SK-N-SH treated with all-trans-retinoic acid at 6 μM for 48 hours (cell line): ENCODE measurements around the gene IFT122.

Source experiments
- ATAC-seq: fragments of 200-7000 bp; cut with Tn5 transposase; 3 replicates; pipeline ENCODE4 v1.9.1; 2020; ENCODE audit warnings: mild to moderate bottlenecking, moderate library complexity
- BACH2 ChIP-seq: fragments of 250-450 bp; sonication (Bioruptor Pico); IDR thresholded peaks from 2 replicates; pipeline ENCODE4 v1.9.0; 2021; ENCODE audit warnings: mild to moderate bottlenecking, borderline replicate concordance
- CSDC2 ChIP-seq: fragments of 250-450 bp; sonication (Bioruptor Pico); IDR thresholded peaks from 2 replicates; pipeline ENCODE4 v1.5.0; 2020; ENCODE audit warnings: mild to moderate bottlenecking, moderate library complexity
- CSRNP3 ChIP-seq: fragments of 250-450 bp; sonication (Bioruptor Pico); IDR thresholded peaks from 2 replicates; pipeline ENCODE4 v1.5.1; 2021; ENCODE audit warnings: mild to moderate bottlenecking, moderate library complexity
- ESRRG ChIP-seq: fragments of 250-450 bp; sonication (Bioruptor Pico); IDR thresholded peaks from 2 replicates; pipeline ENCODE4 v1.6.1; 2021; ENCODE audit warnings: mild to moderate bottlenecking
- GLIS3 ChIP-seq: fragments of 250-450 bp; sonication (Bioruptor Pico); IDR thresholded peaks from 2 replicates; pipeline ENCODE4 v1.5.0; 2020; ENCODE audit warnings: mild to moderate bottlenecking, moderate library complexity
- ISL1 ChIP-seq: fragments of 250-450 bp; sonication (Bioruptor Pico); IDR thresholded peaks from 2 replicates; pipeline ENCODE4 v2.1.2; 2022; ENCODE audit warnings: mild to moderate bottlenecking, moderate library complexity
- OSR1 ChIP-seq: fragments of 250-450 bp; sonication (Bioruptor Pico); IDR thresholded peaks from 2 replicates; pipeline ENCODE4 v1.8.0; 2022; ENCODE audit warnings: moderate library complexity, mild to moderate bottlenecking, inconsistent platforms
- PPARA ChIP-seq: fragments of 250-450 bp; sonication (Bioruptor Pico); IDR thresholded peaks from 2 replicates; pipeline ENCODE4 v1.5.0; 2020; ENCODE audit warnings: mild to moderate bottlenecking, borderline replicate concordance
- RARB ChIP-seq: fragments of 250-450 bp; sonication (Bioruptor Pico); IDR thresholded peaks from 2 replicates; pipeline ENCODE4 v1.8.0; 2021; ENCODE audit warnings: mild to moderate bottlenecking, moderate library complexity
- TSHZ2 ChIP-seq: fragments of 250-450 bp; sonication (Bioruptor Pico); IDR thresholded peaks from 2 replicates; pipeline ENCODE4 v1.5.0; 2020; ENCODE audit warnings: mild to moderate bottlenecking, moderate library complexity
- ZC3H10 ChIP-seq: fragments of 250-450 bp; sonication (Bioruptor Pico); IDR thresholded peaks from 2 replicates; pipeline ENCODE4 v1.5.1; 2021; ENCODE audit warnings: mild to moderate bottlenecking, moderate library complexity
- ZFP3 ChIP-seq: fragments of 250-450 bp; sonication (Bioruptor Pico); IDR thresholded peaks from 2 replicates; pipeline ENCODE4 v1.5.0; 2020; ENCODE audit warnings: mild to moderate bottlenecking, moderate library complexity
- ZFP30 ChIP-seq: fragments of 450-650 bp; formaldehyde crosslinking; IDR thresholded peaks from 2 replicates; pipeline ENCODE4 v1.5.0; 2022; ENCODE audit warnings: mild to moderate bottlenecking, moderate library complexity
- ZNF8 ChIP-seq: fragments of 450-650 bp; formaldehyde crosslinking; IDR thresholded peaks from 2 replicates; pipeline ENCODE4 v1.5.0; 2020; ENCODE audit warnings: mild to moderate bottlenecking, moderate library complexity
- TF ChIP-seq, protein P1 (sequence below): fragments of 250-450 bp; sonication (Bioruptor Pico); IDR thresholded peaks from 2 replicates; pipeline ENCODE4 v1.8.0; 2021; ENCODE audit warnings: low read depth, mild to moderate bottlenecking, moderate library complexity, borderline replicate concordance
- TF ChIP-seq, protein P2 (sequence below): fragments of 250-450 bp; sonication (Bioruptor Pico); IDR thresholded peaks from 2 replicates; pipeline ENCODE4 v1.8.0; 2020; ENCODE audit warnings: mild to moderate bottlenecking, moderate library complexity, borderline replicate concordance

Gene IFT122

GRCh38 chr3:129446926-129447325 lies 6.9 kb downstream of the IFT122 start:
- TF ChIP-seq ZFP3 (CRISPR knock-in tag), result no peak
- no peak for TF ChIP-seq ZFP30 (CRISPR knock-in tag)
- no peak for TF ChIP-seq OSR1 (CRISPR knock-in tag)
- TF ChIP-seq CSRNP3 (CRISPR knock-in tag), result no peak
- no peak for TF ChIP-seq PPARA (CRISPR knock-in tag)
- no peak for TF ChIP-seq RARB
- ATAC-seq, result no peak

- no peak for ATAC-seq
- no peak for TF ChIP-seq PPARA (CRISPR knock-in tag)
- TF ChIP-seq BACH2, result no peak
- TF ChIP-seq ZFP3 (CRISPR knock-in tag), result no peak
- TF ChIP-seq CSDC2, result no peak
- no peak for TF ChIP-seq ISL1
- no peak for TF ChIP-seq ZC3H10
- no peak for TF ChIP-seq CSRNP3 (CRISPR knock-in tag)
- TF ChIP-seq ZNF8, result no peak
- TF ChIP-seq, protein P1, sequence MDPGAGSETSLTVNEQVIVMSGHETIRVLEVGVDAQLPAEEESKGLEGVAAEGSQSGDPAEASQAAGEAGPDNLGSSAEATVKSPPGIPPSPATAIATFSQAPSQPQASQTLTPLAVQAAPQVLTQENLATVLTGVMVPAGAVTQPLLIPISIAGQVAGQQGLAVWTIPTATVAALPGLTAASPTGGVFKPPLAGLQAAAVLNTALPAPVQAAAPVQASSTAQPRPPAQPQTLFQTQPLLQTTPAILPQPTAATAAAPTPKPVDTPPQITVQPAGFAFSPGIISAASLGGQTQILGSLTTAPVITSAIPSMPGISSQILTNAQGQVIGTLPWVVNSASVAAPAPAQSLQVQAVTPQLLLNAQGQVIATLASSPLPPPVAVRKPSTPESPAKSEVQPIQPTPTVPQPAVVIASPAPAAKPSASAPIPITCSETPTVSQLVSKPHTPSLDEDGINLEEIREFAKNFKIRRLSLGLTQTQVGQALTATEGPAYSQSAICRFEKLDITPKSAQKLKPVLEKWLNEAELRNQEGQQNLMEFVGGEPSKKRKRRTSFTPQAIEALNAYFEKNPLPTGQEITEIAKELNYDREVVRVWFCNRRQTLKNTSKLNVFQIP, result no peak
- TF ChIP-seq ESRRG, result no peak
These were observed 8.3 kb downstream of the IFT122 start for GRCh38 chr3:129448186-129448895.

GRCh38 chr3:129449279-129450115 lies 9.5 kb downstream of the IFT122 start:
- TF ChIP-seq GLIS3 (CRISPR knock-in tag), result no peak
- no peak for ATAC-seq

DNA sequence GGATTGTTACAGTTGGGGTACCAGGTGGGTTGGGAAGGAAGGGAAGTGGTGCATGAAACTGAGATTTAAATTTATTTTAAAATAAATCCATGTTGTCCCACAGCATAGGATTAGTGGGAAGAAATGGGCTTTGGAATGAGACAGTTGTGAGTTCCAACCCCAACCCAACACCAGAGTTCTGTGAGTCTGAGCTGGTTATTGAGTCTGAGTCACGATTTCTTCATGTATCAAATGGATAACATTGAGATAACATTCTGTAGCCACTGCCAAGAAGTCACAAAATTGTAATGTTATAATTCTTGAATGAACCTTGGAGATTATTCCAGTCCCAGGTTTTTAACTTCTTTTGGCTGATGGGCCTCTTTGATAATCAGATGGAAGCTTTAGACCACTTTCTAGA lies 13.7 kb downstream of the IFT122 start:
- ATAC-seq, result no peak
- no peak for TF ChIP-seq OSR1 (CRISPR knock-in tag)
- TF ChIP-seq CSRNP3 (CRISPR knock-in tag), result no peak
- TF ChIP-seq ZFP3 (CRISPR knock-in tag), result no peak
- TF ChIP-seq, protein P2, sequence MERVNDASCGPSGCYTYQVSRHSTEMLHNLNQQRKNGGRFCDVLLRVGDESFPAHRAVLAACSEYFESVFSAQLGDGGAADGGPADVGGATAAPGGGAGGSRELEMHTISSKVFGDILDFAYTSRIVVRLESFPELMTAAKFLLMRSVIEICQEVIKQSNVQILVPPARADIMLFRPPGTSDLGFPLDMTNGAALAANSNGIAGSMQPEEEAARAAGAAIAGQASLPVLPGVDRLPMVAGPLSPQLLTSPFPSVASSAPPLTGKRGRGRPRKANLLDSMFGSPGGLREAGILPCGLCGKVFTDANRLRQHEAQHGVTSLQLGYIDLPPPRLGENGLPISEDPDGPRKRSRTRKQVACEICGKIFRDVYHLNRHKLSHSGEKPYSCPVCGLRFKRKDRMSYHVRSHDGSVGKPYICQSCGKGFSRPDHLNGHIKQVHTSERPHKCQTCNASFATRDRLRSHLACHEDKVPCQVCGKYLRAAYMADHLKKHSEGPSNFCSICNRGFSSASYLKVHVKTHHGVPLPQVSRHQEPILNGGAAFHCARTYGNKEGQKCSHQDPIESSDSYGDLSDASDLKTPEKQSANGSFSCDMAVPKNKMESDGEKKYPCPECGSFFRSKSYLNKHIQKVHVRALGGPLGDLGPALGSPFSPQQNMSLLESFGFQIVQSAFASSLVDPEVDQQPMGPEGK (CRISPR knock-in tag), result no peak
- TF ChIP-seq PPARA (CRISPR knock-in tag), result no peak
- no peak for TF ChIP-seq TSHZ2
- TF ChIP-seq, protein P1, result no peak
- TF ChIP-seq, all 23 proteins: peak for 0
